BE2C (cell line): Measurements from ENCODE around the gene P2RX6.

ENCODE experiments used
- DNase-seq: peaks from one replicate; pipeline ENCODE4 v3.0.0-alpha.2; 2020
- H3K27me3 ChIP-seq: fragments of 250-450 bp; sonication (Bioruptor Pico); 2 replicates; pipeline ENCODE4 v1.5.1; 2020; ENCODE audit warnings: mild to moderate bottlenecking
- H3K36me3 ChIP-seq: fragments of 250-450 bp; sonication (Bioruptor Pico); 2 replicates; pipeline ENCODE4 v1.5.1; 2020; ENCODE audit warnings: mild to moderate bottlenecking
- H3K4me1 ChIP-seq: fragments of 250-450 bp; sonication (Bioruptor Pico); 2 replicates; pipeline ENCODE4 v1.5.1; 2020
- H3K4me3 ChIP-seq: 2 replicates; pipeline ENCODE4 v1.5.1; 2011; ENCODE audit warnings: low read depth, low read length
- H3K9me3 ChIP-seq: fragments of 250-450 bp; sonication (Bioruptor Pico); 2 replicates; pipeline ENCODE4 v1.5.1; 2020
- TF ChIP-seq, protein P1 (sequence below): IDR thresholded peaks from 2 replicates; pipeline ENCODE4 v1.5.1; 2012; ENCODE audit warnings: mild to moderate bottlenecking, low read depth, low read length

P2RX6 gene

DNA sequence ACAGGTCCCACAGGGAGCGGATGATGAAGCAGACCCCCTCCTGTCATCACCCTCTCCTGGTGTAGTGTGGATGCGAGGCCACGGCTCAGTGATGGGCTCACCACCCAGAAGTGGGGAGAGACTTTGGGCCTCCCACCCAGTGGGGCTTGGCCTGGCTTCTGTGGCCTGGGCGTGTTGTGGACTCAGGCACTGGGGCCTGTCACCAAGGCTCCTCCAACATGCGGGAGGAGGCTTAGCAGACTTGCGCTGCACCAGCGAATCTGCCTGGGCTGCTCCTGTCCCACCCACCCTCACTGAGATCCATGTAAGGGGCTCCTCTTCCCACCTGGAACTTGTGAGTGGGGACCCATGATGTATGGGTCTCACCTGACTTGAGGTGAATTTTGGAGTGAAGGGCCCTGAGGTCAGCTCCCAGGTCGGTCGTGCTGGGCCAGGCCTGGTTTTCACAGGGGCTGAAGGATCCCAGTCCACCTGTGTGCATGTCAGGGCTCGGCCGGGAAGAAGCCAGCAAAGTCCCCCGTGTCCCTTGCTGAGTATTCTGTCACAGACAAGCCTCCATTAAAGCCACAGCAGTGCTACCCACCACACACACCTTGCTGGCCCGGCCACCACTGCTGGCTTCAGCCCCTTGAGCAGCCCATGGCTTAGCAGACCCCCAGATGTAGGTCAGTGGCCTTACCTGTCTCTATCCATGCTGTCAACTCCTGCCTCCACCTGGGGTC is 17.3 kb upstream of the P2RX6 start:
- Histone ChIP-seq H3K4me3 (no peak overlapping the region), H3K27me3 (no peaks in the 10 kb centered on the region), H3K36me3 (peaks cover 58% of the 10 kb centered on the region), H3K4me1 (peaks cover 5% of the 10 kb centered on the region; the same call in 1 of the 2 replicates), H3K9me3 (no peaks in the 10 kb centered on the region)
- TF ChIP-seq, protein P1, sequence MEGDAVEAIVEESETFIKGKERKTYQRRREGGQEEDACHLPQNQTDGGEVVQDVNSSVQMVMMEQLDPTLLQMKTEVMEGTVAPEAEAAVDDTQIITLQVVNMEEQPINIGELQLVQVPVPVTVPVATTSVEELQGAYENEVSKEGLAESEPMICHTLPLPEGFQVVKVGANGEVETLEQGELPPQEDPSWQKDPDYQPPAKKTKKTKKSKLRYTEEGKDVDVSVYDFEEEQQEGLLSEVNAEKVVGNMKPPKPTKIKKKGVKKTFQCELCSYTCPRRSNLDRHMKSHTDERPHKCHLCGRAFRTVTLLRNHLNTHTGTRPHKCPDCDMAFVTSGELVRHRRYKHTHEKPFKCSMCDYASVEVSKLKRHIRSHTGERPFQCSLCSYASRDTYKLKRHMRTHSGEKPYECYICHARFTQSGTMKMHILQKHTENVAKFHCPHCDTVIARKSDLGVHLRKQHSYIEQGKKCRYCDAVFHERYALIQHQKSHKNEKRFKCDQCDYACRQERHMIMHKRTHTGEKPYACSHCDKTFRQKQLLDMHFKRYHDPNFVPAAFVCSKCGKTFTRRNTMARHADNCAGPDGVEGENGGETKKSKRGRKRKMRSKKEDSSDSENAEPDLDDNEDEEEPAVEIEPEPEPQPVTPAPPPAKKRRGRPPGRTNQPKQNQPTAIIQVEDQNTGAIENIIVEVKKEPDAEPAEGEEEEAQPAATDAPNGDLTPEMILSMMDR, result no peak
- DNase-seq, result no peak

DNA sequence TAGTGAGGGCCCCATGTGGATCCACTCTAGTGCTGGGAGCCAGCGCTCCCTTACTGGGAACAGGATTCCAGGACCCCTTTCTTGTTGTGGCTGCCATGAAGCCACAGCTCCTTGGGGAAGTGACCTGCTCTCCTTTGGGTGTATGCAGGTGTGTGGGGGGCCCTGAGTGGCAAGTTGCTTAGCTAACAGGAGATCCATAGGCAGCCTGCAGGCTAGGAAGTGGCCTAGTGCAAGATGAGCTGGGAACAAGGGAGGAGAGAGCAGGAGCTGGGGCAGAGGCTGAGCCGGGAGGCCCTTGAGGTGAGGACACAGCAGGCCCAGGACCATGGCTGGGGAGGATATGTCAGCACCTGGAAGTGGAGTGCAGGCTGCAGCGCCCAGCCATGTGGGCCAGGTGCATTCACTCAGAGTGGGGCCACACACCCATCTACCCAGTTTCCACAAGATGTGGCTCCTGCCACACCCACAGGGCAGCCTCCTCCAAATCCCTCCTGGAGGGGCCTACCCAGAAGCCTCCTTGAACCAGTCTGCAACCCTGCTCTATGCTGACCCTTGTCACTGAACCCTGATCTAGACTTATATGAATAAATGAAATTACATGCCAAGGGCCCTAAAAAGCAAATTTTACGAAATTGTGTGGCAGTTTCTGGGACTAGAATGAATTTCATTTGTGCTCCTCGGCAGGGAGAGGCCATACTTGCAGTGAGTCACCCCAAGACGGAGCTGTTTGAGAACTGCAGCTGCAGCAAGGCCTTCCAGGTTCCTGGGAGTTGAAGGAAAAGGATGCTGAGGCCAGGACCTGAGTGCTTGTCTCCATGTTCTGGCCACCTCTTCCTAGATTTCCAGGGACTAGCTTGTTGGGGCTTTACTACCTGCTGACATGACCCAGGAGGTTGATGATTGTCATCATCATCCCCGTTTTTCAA is 16.3 kb upstream of the P2RX6 start:
- Histone ChIP-seq H3K4me1 (peaks cover 5% of the 10 kb centered on the region; the same call in 1 of the 2 replicates), H3K4me3 (no peak overlapping the region), H3K27me3 (no peaks in the 10 kb centered on the region), H3K9me3 (no peaks in the 10 kb centered on the region), H3K36me3 (peaks cover 50% of the 10 kb centered on the region)
- DNase-seq, result no peak
- TF ChIP-seq, protein P1, result no peak

- Histone ChIP-seq H3K9me3 (no peaks in the 10 kb centered on the region), H3K4me1 (peaks cover 5% of the 10 kb centered on the region; the same call in 1 of the 2 replicates), H3K4me3 (no peak overlapping the region; the same call in 1 of the 2 replicates), H3K36me3 (peaks cover 42% of the 10 kb centered on the region), H3K27me3 (no peaks in the 10 kb centered on the region)
- no peak for DNase-seq
- TF ChIP-seq, protein P1, result no peak
These were observed 15.4 kb upstream of the P2RX6 start for GRCh38 chr22:20999350-21000206.

DNA sequence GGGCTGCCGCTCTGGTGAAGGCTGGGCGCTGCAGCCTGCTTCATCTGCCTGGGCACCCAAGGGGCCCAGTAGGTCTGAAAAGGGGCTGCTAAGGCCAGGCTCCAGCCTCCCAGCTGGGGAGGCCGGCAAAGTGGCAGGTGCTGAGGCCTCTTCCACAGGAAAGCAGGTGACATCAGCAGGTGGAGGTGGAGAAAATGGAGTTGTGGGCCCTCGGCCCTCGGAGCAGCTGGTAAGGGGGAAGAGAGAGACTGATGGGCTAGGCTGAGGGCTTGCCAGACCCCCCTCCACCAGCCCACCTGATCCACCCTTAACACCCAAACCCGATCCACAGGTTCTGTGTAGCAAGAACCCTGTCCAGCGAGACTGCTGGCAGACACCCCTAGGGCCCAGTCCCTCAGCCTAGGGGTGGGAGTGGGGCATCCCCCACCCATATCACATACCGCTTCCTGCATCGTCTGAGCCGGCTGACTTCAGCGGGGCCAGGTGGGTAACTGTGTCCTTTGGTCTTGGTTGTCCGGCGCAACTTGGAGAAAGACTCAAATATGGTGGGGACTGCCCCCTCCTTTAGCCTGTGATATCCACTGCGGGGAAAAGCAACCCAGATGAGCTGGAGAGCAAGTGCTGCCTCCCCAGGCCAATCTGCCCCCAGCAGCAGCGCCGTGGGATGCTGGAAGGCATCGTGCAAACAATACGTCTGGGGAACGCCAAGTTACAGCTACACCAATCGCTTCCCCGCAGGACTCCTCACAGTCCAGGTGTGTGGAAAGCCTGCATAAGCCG is 14.6 kb upstream of the P2RX6 start:
- Histone ChIP-seq H3K9me3 (no peaks in the 10 kb centered on the region), H3K4me1 (peaks cover 5% of the 10 kb centered on the region; the same call in 1 of the 2 replicates), H3K4me3 (peak overlapping the region; percentile 94), H3K27me3 (no peaks in the 10 kb centered on the region), H3K36me3 (peaks cover 47% of the 10 kb centered on the region)
- DNase-seq, result no peak
- TF ChIP-seq, protein P1, result no peak

DNA sequence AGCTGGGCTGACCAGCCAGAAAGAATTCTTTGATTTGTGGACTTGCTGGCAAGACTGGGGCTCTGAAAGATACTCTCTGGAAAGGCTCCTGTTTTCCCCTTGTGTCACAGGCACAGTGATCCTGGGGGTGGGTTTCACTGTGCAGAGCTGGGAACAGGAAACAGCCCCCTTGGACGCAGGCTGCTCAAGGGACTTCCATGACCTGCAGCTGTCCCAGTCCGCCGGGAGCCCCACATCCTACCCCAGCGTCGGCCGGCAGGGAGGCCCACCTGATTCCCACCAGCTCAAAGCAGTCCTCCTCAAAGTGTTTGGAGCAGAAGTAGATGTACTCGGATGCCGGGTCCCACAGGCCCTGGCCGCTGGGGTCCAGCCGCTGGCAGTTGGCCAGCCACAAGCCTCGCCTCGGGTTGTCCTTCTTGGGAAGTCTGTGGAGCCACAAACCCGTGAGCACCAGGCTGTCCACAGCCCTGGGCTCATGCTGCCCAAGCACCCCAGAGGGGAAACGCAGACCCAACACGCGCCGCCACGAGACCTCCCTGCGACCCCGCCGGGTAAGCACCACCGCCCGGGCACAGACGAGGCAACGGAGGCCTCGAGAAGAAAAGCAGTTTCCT is 13.9 kb upstream of the P2RX6 start:
- no peak for DNase-seq
- Histone ChIP-seq H3K36me3 (peaks cover 49% of the 10 kb centered on the region), H3K4me1 (peaks cover 5% of the 10 kb centered on the region; the same call in 1 of the 2 replicates)

More for the DNA sequence above, 13.9 kb upstream of the P2RX6 start:
- Histone ChIP-seq H3K9me3 (no peaks in the 10 kb centered on the region), H3K27me3 (no peaks in the 10 kb centered on the region), H3K4me3 (peak overlapping the region; percentile 94)
- TF ChIP-seq, protein P1, result no peak
